GM21786 (cell line): ENCODE measurements around the gene HECTD4.
"Not testable (repeated sequence)": the region's sequence is repeated elsewhere in the genome, so short reads cannot be mapped to it uniquely, and the experiment has no call there.

Experiments used
- ATAC-seq: cut with Tn5 transposase; IDR thresholded peaks from one replicate; pipeline ENCODE4 v1.9.1; 2021; ENCODE audit not compliant: unreplicated experiment

HECTD4 gene

GRCh38 chr12:112381883-112382796 lies at the start of gene HECTD4:
TSS of gene HECTD4 (minus strand) at chr12:112382431. CDS start at chr12:112382128, 303 bp downstream.
- ATAC-seq, result peak; percentile 94

GRCh38 chr12:112431965-112432364 lies 49.7 kb upstream of the HECTD4 start:
- ATAC-seq, result no peak

GRCh38 chr12:112430929-112431328 lies 48.7 kb upstream of the HECTD4 start:
- no peak for ATAC-seq

GRCh38 chr12:112427760-112428159 lies 45.5 kb upstream of the HECTD4 start:
- no peak for ATAC-seq

- no peak for ATAC-seq
Observed at GRCh38 chr12:112425582-112426382, 43.6 kb upstream of the HECTD4 start.

- ATAC-seq, result no peak
Observed at GRCh38 chr12:112424126-112424525, 41.9 kb upstream of the HECTD4 start.

- ATAC-seq, result no peak
Observed at GRCh38 chr12:112422531-112422930, 40.3 kb upstream of the HECTD4 start.

GRCh38 chr12:112421363-112421762 lies 39.1 kb upstream of the HECTD4 start:
- no peak for ATAC-seq

- no peak for ATAC-seq
Observed at GRCh38 chr12:112420740-112421139, 38.5 kb upstream of the HECTD4 start.

- ATAC-seq, result peak; percentile 13
Observed at GRCh38 chr12:112419297-112420133, 37.3 kb upstream of the HECTD4 start.

- peak; percentile 74 for ATAC-seq
Observed at GRCh38 chr12:112418608-112419296, 36.5 kb upstream of the HECTD4 start, which contains the start of gene PTPN11. TSS of gene PTPN11 (plus strand) at chr12:112418947. CDS start at chr12:112419112, 165 bp downstream.

- no peak for ATAC-seq
Observed at GRCh38 chr12:112418273-112418607, 36.0 kb upstream of the HECTD4 start.

- ATAC-seq, result not testable (repeated sequence)
Observed at GRCh38 chr12:112415457-112415856, 33.2 kb upstream of the HECTD4 start.

GRCh38 chr12:112413855-112414625 lies 31.8 kb upstream of the HECTD4 start:
- no peak for ATAC-seq

GRCh38 chr12:112409906-112410244 lies 27.6 kb upstream of the HECTD4 start:
- ATAC-seq, result no peak

GRCh38 chr12:112409064-112409905 lies 27.1 kb upstream of the HECTD4 start, which contains the start of gene RPL6:
TSS of gene RPL6 (minus strand) at chr12:112409605. CDS start at chr12:112408656, 949 bp downstream.
- ATAC-seq, result peak; percentile 78

- ATAC-seq, result no peak
Observed at GRCh38 chr12:112408621-112409020, 26.4 kb upstream of the HECTD4 start.

GRCh38 chr12:112407683-112408082 lies 25.5 kb upstream of the HECTD4 start:
- ATAC-seq, result not testable (repeated sequence)
